Osteocyte (in vitro differentiated cells): ENCODE results near the gene STXBP2. TPM values are rescaled to one million over a fixed set of nuclear protein-coding genes. Genes with fewer than 3 reads are reported as not detected.

Experiments used
- DNase-seq: peaks from one replicate; pipeline ENCODE4 v3.0.0; 2021; ENCODE audit warnings: mixed read lengths; ENCODE audit not compliant: unreplicated experiment; ENCODE audit errors: extremely low spot score
- H3K27ac Mint-ChIP-seq: one replicate; pipeline ENCODE4 v1.8.0; 2021; ENCODE audit warnings: mild to moderate bottlenecking, mixed read lengths; ENCODE audit not compliant: unreplicated experiment
- H3K27me3 Mint-ChIP-seq: one replicate; pipeline ENCODE4 v1.8.0; 2021; ENCODE audit warnings: mixed read lengths; ENCODE audit not compliant: unreplicated experiment
- H3K36me3 Mint-ChIP-seq: one replicate; pipeline ENCODE4 v1.8.0; 2021; ENCODE audit warnings: mixed read lengths; ENCODE audit not compliant: unreplicated experiment
- H3K4me1 Mint-ChIP-seq: one replicate; pipeline ENCODE4 v1.8.0; 2021; ENCODE audit warnings: mixed read lengths; ENCODE audit not compliant: unreplicated experiment
- H3K4me3 Mint-ChIP-seq: one replicate; pipeline ENCODE4 v1.8.0; 2021; ENCODE audit warnings: mild to moderate bottlenecking, moderate library complexity, mixed read lengths; ENCODE audit not compliant: unreplicated experiment
- H3K9me3 Mint-ChIP-seq: one replicate; pipeline ENCODE4 v1.8.0; 2021; ENCODE audit warnings: mixed read lengths; ENCODE audit not compliant: unreplicated experiment
- total RNA-seq: library from RNA; stranded (reverse); gene quantifications from 2 replicates; pipeline ENCODE4 v1.2.1, GENCODE V29; 2021
- TF ChIP-seq, protein P1 (sequence below): fragments of 200-600 bp; sonication (generic); IDR thresholded peaks from 2 replicates; pipeline ENCODE4 v1.5.0; 2021; ENCODE audit warnings: antibody characterized with exemption, mild to moderate bottlenecking, moderate library complexity

The STXBP2 gene
- total RNA-seq, 1 donor from 2014 or later = 13.6 TPM

DNA sequence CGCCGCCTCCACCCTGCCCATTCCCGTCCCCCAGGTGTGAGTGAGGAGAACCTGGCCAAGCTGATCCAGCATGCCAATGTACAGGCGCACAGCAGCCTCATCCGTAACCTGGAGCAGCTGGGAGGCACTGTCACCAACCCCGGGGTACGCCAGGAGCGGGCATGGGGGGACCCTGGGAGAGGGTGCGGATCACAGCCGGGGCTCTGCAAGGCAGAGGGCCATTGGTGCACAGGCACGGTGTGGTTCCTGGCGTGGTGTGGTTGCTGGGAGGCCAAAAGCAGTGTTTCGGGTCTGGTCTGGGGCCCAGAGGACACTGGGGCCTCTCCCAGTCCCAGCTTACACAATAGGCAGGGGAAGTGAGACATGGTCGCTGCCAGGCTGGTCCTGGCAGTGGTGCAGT, 8.3 kb downstream of the STXBP2 start:
- no peak overlapping the region for H3K27ac Mint-ChIP-seq
- DNase-seq = no peak
- H3K36me3 Mint-ChIP-seq = no peaks in the 10 kb centered on the region
- TF ChIP-seq, protein P1, sequence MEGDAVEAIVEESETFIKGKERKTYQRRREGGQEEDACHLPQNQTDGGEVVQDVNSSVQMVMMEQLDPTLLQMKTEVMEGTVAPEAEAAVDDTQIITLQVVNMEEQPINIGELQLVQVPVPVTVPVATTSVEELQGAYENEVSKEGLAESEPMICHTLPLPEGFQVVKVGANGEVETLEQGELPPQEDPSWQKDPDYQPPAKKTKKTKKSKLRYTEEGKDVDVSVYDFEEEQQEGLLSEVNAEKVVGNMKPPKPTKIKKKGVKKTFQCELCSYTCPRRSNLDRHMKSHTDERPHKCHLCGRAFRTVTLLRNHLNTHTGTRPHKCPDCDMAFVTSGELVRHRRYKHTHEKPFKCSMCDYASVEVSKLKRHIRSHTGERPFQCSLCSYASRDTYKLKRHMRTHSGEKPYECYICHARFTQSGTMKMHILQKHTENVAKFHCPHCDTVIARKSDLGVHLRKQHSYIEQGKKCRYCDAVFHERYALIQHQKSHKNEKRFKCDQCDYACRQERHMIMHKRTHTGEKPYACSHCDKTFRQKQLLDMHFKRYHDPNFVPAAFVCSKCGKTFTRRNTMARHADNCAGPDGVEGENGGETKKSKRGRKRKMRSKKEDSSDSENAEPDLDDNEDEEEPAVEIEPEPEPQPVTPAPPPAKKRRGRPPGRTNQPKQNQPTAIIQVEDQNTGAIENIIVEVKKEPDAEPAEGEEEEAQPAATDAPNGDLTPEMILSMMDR = no peak
- H3K9me3 Mint-ChIP-seq = no peaks in the 10 kb centered on the region
- H3K4me1 Mint-ChIP-seq = no peaks in the 10 kb centered on the region
- no peaks in the 10 kb centered on the region for H3K27me3 Mint-ChIP-seq
- H3K4me3 Mint-ChIP-seq = no peak overlapping the region

DNA sequence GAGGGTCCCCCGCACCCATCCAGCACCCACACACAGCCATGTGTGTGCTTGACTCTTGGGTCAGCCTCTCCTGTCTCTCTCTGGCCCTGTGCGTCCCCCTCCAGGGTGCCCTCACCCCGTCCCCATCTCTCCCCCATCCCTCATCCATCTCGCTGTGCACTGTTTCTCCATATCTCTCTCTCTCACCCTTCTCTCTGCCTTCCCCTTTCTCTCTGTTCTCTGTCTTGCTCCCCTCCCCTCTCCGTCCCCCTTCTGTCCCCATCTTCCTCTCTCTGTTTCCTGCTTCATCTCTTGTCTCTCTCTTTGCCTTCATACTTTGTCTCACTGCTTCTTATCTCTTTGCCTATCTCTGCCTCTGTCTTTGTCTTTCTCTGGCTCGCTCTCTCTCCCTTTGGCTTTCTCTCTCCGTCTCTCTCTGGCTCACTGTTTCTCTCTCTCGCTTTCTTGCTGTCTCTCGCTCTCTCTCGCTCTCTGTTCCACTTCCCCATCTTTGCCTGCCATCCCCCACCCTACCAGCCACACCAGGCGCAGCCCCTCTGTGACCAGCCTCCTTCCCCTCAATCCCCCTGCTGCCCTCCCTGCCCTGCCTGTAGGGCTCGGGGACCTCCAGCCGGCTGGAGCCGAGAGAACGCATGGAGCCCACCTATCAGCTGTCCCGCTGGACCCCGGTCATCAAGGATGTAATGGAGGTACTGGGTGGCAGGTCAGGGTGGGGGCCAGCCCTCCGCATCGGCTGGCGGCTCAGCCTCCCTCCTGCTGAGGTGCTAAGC, 8.9 kb downstream of the STXBP2 start:
- Mint-ChIP-seq H3K36me3 (no peaks in the 10 kb centered on the region), H3K27ac (no peak overlapping the region), H3K4me1 (no peaks in the 10 kb centered on the region), H3K27me3 (no peaks in the 10 kb centered on the region), H3K9me3 (no peaks in the 10 kb centered on the region), H3K4me3 (no peak overlapping the region)
- TF ChIP-seq, protein P1 = no peak
- DNase-seq = no peak

DNA sequence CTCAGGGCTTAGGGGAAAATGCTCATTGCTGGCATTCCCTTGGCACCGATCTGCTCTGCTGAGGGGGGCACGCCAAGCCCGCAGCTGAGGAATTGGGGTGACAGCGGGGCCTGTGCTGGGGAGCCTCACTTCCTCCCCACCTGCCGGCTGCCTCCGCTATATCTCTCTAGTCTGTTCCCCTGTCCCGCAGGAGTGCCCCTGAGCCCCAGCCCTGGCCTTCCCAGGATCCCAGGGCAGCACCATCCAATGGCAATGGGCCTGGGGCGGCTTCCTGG, 9.5 kb downstream of the STXBP2 start:
- no peak for DNase-seq
- Mint-ChIP-seq H3K36me3 (no peaks in the 10 kb centered on the region), H3K27ac (no peak overlapping the region), H3K27me3 (peaks cover 2% of the 10 kb centered on the region), H3K4me1 (no peaks in the 10 kb centered on the region), H3K9me3 (no peaks in the 10 kb centered on the region), H3K4me3 (no peak overlapping the region)
- TF ChIP-seq, protein P1 = no peak

DNA sequence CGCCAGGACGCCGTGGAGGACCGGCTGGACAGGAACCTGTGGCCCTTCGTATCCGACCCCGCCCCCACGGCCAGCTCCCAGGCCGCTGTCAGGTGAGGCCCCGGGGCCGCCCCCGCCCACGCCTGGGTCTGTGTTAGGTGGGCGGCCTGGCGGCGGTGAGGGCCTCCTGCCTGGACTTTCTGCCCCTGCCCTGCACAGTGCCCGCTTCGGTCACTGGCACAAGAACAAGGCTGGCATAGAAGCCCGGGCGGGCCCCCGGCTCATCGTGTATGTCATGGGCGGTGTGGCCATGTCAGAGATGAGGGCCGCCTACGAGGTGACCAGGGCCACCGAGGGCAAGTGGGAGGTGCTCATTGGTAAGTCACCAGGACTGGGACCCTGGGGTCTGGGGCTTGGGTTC, 10.2 kb downstream of the STXBP2 start:
- Mint-ChIP-seq H3K27ac (no peak overlapping the region), H3K4me3 (no peak overlapping the region), H3K36me3 (no peaks in the 10 kb centered on the region), H3K27me3 (peaks cover 5% of the 10 kb centered on the region), H3K9me3 (no peaks in the 10 kb centered on the region), H3K4me1 (peaks cover 3% of the 10 kb centered on the region)
- TF ChIP-seq, protein P1 = no peak
- DNase-seq = no peak

DNA sequence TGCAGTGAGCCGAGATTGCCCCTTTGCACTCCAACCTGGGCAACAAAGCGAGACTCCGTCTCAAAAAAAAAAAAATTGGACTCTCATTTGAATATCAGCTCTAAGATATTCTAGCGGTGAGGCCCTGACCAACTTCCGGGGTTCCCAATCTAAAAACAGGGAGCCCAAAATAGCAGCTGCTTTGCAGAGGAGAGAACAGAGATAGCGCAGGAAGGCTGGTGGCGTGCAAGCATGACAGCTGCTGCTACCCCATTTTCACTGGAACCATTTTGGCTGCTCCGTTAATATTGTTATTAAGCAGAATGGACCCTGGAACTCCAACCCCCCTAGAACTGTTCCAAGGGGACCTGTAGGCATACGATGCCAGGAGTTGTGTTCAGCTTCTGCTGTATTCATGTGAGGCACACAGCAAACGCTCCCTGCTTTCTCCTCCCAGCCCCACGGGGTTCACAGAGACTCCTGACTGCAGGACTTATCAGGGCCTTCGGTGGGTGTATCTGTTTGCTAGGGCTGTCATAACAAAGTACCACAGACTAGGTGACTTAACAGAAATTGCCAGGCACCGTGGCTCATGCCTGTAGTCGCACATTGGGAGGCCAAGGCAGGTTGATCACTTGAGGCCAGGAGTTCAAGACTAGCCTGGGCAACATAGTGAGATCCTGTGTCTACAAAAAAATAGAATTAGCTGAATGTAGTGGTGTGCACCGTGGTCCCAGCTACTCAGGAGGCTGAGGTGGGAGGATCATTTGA, 11.5 kb downstream of the STXBP2 start:
- TF ChIP-seq, protein P1 = no peak
- no peak overlapping the region for H3K4me3 Mint-ChIP-seq
- peaks cover 3% of the 10 kb centered on the region for H3K4me1 Mint-ChIP-seq
- H3K27me3 Mint-ChIP-seq = peaks cover 5% of the 10 kb centered on the region
- no peaks in the 10 kb centered on the region for H3K36me3 Mint-ChIP-seq
- DNase-seq = no peak
- no peaks in the 10 kb centered on the region for H3K9me3 Mint-ChIP-seq
- no peak overlapping the region for H3K27ac Mint-ChIP-seq
